Sigmoid colon (tissue), 4 donors: ENCODE measurements around the gene RNF224.

Source experiments
- EP300 ChIP-seq, 4 donors: sonication (generic); formaldehyde crosslinking; IDR thresholded peaks; one replicate each; pipeline ENCODE4 v1.6.1; 2017; ENCODE audit warnings: antibody characterized with exemption in 4 of 4
- POLR2A ChIP-seq, 2 donors: fragments of 450-650 bp; IDR thresholded peaks; one replicate each; pipeline ENCODE4 v1.6.1; 2016; ENCODE audit warnings: antibody characterized with exemption in 2 of 2, mild to moderate bottlenecking in 2 of 2, moderate library complexity in 2 of 2
- POLR2AphosphoS5 ChIP-seq, 4 donors: sonication (generic); formaldehyde crosslinking; IDR thresholded peaks; one replicate each; pipeline ENCODE4 v1.6.1; 2017; ENCODE audit warnings: antibody characterized with exemption in 4 of 4
- TF ChIP-seq, protein P1 (sequence below), 4 experiments: fragments of 450-650 bp in 3 of 4; fragments of 200-600 bp in 1 of 4; IDR thresholded peaks; one replicate each; pipeline ENCODE4 v1.5.1; 2016 to 2019; ENCODE audit warnings: antibody characterized with exemption in 4 of 4, mild to moderate bottlenecking in 3 of 4, moderate library complexity in 2 of 4

- TF ChIP-seq EP300 (IDR thresholded peaks at IDR 0.05) (no peak), POLR2A (IDR thresholded peaks at IDR 0.05) (no peak), POLR2AphosphoS5 (IDR thresholded peaks at IDR 0.05) (no peak)
- TF ChIP-seq, protein P1, sequence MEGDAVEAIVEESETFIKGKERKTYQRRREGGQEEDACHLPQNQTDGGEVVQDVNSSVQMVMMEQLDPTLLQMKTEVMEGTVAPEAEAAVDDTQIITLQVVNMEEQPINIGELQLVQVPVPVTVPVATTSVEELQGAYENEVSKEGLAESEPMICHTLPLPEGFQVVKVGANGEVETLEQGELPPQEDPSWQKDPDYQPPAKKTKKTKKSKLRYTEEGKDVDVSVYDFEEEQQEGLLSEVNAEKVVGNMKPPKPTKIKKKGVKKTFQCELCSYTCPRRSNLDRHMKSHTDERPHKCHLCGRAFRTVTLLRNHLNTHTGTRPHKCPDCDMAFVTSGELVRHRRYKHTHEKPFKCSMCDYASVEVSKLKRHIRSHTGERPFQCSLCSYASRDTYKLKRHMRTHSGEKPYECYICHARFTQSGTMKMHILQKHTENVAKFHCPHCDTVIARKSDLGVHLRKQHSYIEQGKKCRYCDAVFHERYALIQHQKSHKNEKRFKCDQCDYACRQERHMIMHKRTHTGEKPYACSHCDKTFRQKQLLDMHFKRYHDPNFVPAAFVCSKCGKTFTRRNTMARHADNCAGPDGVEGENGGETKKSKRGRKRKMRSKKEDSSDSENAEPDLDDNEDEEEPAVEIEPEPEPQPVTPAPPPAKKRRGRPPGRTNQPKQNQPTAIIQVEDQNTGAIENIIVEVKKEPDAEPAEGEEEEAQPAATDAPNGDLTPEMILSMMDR (IDR thresholded peaks at IDR 0.05): no peak
Measured at GRCh38 chr9:137236936-137237421, 9.7 kb downstream of the RNF224 start.
